GM12872 (cell line): ENCODE data around the gene GPR142.

Source experiments
- CTCF ChIP-seq: IDR thresholded peaks from 3 replicates; pipeline ENCODE4 v1.5.1; 2011; ENCODE audit warnings: low read depth, mild to moderate bottlenecking, low read length, moderate library complexity; ENCODE audit not compliant: insufficient read depth

Gene GPR142

GRCh38 chr17:74339537-74340195, 27.6 kb upstream of the GPR142 start:
- no peak for TF ChIP-seq CTCF

GRCh38 chr17:74340470-74341023, 26.8 kb upstream of the GPR142 start:
- no peak for TF ChIP-seq CTCF

- no peak for TF ChIP-seq CTCF
Observed at GRCh38 chr17:74342224-74342623, 25.1 kb upstream of the GPR142 start.

GRCh38 chr17:74343121-74343520, 24.2 kb upstream of the GPR142 start:
- no peak for TF ChIP-seq CTCF

GRCh38 chr17:74343526-74344284, 23.6 kb upstream of the GPR142 start:
- TF ChIP-seq CTCF: no peak

- no peak for TF ChIP-seq CTCF
Observed at GRCh38 chr17:74344658-74345057, 22.6 kb upstream of the GPR142 start.

GRCh38 chr17:74345433-74346241, 21.7 kb upstream of the GPR142 start:
- no peak for TF ChIP-seq CTCF
